Stimulated activated CD4-positive, alpha-beta T cell treated with anti-CD3 and anti-CD28 coated beads, Interleukin-4, amount 100 ng/mL, for 48 hours (primary cell): ENCODE measurements around the gene MRGPRG.
A peak's percentile ranks its signal among the peaks of the same experiment; 100 is the strongest.
"Not testable (repeated sequence)": the region's sequence is repeated elsewhere in the genome, so short reads cannot be mapped to it uniquely, and the experiment has no call there.

ENCODE experiments used
- DNase-seq, 2 donors: peaks; one replicate each; pipeline ENCODE4 v3.0.0-alpha.2; 2020; ENCODE audit warnings: low read depth in 2 of 2

The MRGPRG gene

GRCh38 chr11:3176487-3176886 is 42.1 kb downstream of the MRGPRG start:
- DNase-seq: no peak

- DNase-seq: no peak
Observed at GRCh38 chr11:3175194-3175593, 43.4 kb downstream of the MRGPRG start.

GRCh38 chr11:3174387-3174786 is 44.2 kb downstream of the MRGPRG start:
- DNase-seq: no peak

GRCh38 chr11:3173795-3174194 is 44.8 kb downstream of the MRGPRG start:
- DNase-seq: no peak

GRCh38 chr11:3171931-3172560 is 46.6 kb downstream of the MRGPRG start:
- no peak for DNase-seq

GRCh38 chr11:3170756-3171650 is 47.6 kb downstream of the MRGPRG start:
- DNase-seq: no peak

- DNase-seq: no peak
Observed at GRCh38 chr11:3170044-3170755, 48.4 kb downstream of the MRGPRG start.

GRCh38 chr11:3169255-3170043 is 49.2 kb downstream of the MRGPRG start:
- peak in 1 of 2 donors; percentile 20 for DNase-seq

- DNase-seq: not testable (repeated sequence)
Observed at GRCh38 chr11:3168742-3169254, 49.8 kb downstream of the MRGPRG start.
